Activated CD8-positive, alpha-beta memory T cell treated with anti-CD3 and anti-CD28 coated beads, Interleukin-2, amount 50 U/mL, for 48 hours (primary cell): Measurements from ENCODE around the gene ALG12.

Source experiments
- DNase-seq: peaks from one replicate; pipeline ENCODE4 v3.0.0-alpha.2; 2020

The ALG12 gene

DNA sequence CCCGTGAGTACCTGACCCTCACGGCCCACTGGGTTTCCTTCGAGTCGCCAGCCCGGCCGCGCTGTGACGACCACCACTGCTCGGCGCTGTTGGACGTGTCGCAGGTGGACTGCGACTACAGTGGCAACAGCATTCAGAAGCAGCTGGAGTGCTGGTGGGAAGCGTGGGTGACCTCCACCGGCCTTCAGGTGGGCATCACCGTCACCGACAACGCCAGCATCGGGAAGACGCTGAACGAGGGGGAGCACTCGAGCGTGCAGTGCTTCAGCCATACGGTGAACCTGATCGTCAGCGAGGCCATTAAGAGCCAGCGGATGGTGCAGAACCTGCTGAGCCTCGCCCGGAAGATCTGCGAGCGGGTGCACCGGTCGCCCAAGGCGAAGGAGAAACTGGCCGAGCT, 32.4 kb downstream of the ALG12 start:
- no peak for DNase-seq

DNA sequence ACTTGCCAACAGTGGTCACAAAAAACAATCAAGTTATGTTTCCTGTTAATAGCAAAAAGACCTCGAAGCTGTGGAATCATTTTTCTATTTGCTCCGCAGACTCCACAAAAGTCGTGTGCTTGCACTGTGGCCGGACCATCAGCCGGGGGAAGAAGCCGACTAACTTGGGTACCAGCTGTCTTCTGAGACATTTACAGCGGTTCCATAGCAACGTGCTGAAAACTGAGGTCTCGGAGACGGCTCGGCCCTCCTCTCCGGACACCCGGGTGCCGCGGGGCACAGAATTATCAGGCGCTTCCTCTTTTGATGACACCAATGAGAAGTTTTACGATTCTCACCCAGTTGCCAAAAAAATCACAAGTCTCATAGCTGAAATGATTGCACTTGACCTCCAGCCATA, 33.0 kb downstream of the ALG12 start:
- no peak for DNase-seq

DNA sequence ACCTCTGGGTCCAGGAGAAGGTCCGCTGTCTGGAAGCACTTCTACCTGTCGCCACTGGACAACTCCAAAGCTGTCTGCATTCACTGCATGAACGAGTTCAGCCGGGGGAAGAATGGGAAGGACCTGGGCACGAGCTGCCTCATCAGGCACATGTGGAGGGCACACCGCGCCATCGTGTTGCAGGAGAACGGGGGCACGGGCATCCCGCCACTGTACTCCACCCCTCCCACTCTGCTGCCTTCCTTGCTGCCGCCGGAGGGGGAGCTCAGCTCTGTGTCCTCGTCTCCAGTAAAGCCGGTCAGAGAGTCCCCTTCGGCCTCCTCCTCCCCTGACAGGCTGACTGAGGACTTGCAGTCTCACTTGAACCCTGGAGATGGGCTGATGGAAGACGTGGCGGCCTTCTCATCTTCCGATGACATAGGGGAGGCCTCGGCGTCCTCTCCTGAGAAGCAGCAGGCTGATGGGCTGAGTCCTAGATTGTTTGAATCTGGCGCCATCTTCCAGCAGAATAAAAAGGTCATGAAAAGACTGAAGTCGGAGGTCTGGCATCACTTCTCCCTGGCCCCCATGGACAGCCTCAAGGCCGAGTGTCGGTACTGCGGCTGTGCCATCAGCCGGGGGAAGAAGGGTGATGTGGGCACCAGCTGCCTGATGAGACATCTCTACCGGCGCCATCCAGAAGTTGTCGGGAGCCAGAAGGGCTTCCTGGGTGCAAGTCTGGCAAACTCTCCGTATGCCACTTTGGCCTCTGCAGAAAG, 33.6 kb downstream of the ALG12 start:
- no peak for DNase-seq

DNA sequence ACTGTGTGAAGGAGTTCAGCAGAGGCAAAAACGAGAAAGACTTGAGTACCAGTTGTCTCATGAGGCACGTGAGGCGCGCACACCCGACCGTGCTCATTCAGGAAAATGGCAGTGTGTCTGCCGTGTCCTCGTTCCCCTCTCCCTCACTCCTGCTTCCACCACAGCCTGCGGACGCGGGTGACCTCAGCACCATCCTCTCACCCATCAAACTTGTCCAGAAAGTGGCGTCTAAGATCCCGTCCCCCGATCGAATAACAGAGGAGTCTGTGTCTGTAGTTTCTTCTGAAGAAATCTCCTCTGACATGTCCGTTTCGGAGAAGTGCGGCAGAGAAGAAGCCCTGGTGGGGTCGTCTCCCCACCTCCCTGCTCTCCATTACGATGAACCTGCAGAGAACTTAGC, 34.2 kb downstream of the ALG12 start:
- no peak for DNase-seq

DNA sequence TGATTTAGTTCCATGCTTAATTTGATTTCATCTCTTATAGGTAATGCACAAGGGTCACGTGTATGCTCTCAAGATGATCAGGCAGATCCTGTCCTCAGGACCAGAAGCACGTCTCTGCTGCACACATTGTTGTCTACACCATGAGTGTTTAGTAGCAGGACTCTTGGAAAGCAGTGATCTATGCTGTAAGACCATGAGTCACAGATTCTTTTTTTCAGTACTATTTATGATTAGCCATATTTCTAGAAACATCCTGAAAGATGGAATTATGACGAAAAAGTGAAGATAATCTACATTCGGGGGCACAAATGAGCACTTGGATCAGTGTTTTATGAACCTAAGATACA, 35.0 kb downstream of the ALG12 start:
- DNase-seq: no peak

DNA sequence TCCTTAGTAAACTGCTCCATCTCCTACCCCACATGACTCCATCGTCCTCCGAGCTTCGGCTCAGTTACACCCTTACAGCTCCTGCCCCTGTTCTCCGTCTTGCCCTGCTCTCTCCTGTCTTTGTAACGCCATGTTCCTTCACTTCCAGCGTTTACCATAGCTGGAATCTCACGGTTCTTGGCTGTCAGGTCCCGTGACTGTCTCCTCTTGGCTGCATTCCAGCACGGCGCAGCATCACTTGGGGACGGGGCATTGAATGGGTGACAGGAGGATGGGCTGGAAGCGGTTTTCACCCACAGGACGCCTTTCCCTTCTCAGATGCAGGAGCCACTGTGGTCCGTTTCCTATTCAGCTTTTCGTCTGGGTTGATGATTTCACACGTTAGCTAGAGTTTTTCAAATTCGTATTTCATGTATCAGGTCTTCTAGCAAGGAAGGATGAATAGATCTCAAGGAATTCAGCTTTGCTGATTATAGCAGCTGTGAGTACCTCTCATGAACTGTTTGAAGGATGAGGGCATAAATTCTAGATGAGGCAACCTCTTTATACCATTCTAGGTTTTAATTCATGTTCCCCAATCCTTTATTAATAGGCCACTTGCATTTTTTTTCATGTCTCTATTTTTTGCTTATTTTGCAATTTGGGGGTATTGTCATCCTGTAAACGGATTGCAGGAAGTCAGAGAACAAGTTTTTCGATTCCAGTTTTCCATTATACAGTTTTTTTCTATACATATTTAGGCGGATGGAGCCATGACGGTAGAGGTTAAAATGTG, 35.5 kb downstream of the ALG12 start:
- no peak for DNase-seq

DNA sequence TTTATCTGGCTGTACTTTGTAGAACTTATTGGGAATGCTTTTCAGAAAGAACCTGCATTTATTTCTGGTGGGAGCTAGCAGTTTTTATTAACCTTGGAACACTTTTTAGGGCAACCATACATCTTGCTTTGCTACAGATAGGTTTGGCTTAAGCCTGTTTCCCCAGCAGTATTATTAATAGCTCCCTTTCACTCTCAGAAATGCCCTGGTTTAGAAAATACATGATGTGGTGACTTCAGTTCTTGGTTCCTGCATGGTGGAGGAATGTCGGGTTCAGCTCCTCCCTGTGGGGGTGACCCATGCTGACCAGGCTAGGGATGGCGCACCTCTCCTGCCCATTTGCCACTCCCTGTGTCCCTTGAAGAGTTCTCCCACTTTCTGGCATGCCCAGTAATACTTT, 36.4 kb downstream of the ALG12 start:
- no peak for DNase-seq

DNA sequence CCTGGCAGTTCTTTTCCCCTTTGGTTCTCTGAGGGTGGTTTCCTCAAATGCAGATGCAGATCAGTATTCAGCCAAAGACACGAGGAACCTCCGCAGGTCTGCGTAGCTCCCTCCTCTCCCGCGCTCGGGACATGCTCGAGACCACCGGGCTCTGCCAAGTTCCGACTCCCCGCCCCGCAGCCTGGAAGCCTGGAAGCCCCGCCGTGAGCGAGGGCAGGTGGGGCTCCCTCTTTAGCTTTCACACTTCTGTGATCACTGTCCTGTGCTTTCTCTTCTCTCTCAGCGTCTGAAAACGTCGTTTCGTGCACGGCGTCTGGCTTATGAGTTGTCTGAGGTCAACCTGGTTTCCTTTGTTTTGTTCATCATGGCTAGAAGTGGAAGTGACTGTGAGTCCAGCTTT, 38.0 kb downstream of the ALG12 start:
- DNase-seq: no peak

DNA sequence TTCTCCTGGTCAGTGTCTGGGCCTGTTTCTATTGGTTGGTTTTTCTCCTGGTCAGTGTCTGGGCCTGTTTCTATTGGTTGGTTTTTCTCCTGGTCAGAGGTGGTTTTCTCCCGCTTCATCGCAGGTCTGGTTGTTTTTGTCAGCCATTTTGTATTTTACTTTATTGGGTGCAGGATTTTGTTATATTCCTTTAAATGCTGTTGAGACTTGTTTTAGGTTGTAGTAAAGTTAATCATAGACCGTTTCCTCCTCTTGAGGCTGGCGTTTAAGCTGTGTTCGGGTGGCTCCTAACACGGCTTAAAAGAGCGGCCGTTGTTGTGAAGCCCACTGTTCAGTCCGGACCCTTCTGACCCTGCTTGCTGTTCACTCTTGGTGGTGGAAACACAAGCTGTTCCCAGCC, 38.4 kb downstream of the ALG12 start:
- DNase-seq: no peak

DNA sequence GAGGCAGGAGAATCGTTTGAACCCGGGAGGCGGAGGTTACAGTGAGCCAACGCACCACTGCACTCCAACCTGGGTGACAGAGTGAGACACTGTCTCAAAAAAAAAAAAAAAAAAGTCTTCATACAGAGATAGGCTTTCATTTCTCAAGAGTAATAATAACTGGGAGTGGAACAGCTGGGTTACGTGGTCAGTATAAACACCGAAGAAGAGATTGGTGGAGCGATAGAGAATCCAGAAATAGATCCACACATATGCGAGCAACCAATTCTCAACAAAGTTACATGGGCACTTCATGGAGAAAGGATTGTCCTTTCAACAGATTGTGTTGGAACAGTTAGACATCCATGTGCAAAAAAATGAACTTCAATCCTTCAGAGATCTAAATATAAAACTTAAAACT, 40.0 kb downstream of the ALG12 start:
- no peak for DNase-seq

DNA sequence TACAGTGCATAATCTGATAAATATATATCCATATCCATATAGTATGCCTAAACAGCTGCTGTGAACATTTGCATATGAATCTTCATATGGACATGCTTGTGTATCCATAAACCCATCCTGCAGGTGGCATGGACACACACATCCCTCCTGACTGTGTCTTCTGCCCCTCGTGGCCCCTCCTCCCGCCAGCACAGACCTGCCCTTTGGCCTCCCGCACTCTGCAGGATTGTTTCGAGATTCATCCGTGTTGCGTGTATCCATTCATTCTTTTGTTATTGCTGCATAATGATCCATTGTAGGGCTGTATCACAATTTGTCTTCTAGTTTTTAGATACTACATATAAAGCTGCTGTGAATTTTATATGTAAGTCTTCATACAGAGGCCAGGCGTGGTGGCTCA, 40.6 kb downstream of the ALG12 start:
- DNase-seq: no peak

DNA sequence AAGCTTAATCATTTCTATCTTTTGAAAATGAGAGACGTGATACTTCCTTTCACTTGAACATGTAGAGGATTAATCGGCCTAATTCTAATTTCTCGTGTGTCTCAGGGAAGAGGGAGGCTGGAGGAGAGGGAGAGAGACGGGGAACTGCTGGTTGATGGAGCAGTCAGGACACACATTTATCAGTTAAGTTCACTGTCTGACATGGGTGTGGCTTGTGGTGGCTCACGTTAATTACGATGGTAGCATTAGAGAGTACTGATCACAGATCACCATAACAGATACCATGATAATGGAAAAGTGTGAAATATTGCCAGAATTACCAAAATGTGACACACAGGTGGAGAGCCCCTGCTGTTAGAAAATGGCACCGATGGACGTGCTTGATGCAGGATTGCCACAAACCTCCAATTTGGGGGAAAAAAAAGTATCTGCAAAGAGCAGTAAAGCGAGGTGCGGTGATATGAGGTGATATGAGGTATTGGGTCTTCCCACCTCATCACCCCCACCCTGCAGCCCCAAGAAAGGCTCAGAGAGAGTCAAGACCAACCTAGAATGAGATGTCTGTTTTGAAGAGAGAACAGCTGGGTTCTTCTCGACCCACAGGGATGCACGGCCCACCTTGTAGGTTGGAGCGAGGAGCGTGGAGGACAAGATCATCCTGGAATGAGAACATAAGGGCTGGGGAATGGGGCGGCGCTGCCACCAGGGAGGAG, 44.9 kb downstream of the ALG12 start:
- DNase-seq: no peak

DNA sequence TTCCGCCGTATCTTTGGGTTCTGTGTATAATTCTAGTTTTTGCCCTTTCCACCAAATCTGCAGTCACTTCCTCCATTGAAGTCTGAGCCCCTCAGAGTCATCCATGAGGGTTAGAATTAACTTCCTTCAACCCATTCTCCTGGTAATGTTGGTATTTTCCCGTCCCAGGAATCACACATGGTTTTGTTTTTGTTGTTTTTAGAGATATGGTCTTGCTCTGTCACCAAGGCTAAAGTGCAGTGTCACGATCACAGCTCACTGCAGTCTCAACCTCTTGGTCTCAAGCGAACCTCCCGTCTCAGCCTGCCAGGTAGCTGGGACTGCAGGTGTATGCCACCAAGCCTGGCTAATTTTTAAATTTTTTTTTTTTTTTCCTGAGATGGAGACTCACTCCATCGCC, 45.9 kb downstream of the ALG12 start:
- DNase-seq: no peak

DNA sequence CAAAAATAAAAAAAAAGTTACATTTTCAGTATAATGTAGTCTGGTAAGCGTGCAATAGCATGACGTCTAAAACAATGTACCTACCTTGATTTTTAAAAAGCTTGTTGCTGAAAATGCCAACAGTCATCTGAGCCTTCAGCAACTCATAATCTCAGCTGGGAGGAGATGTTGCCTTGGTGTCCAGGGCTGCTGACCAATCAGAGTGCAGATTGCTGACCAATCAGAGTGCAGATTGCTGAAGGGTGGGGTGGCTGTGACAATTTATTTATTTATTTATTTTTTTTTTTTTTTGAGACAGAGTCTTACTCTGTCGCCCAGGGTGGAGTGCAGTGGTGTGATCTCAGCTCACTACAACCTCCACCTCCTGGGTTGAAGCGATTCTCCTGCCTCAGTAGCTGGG, 46.8 kb downstream of the ALG12 start:
- no peak for DNase-seq

DNA sequence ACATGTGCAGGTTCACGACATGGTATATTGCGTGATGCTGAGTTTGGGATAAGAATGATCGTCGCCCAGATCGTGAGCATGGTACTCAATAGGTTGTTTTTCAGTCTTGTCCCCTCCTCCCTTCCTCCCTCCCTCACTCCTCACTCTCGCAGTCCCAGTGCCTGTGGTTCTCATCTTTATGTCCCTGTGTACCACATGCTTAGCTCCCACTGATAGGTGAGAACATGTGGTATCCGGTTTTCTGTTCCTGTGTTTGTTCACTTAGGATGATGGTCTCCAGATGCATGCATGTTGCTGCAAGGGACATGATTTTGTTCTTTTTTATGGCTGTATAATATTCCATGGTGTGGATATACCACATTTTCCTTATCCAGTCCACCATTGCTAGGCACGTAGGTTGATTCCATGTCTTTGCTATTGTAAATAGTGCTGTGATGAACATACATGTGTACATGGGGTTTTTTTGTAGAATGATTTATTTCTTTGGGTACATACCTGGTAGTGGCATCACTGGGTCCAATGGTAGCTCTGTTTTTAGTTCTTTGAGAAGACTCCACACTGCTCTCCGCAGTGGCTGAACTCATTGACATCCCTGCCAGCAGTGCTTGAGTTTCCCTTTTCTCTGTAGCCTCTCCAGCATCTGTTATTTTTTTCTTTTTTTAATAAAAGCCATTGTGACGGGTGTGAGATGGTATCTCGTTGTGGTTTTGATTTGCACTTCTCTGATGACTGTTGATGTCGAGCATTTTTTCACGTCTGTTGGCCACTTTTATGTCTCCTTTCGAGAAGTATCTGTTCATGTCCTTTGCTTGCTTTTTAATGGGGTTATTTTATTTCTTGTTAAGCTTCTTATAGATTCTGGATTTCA, 48.2 kb downstream of the ALG12 start:
- DNase-seq: no peak

DNA sequence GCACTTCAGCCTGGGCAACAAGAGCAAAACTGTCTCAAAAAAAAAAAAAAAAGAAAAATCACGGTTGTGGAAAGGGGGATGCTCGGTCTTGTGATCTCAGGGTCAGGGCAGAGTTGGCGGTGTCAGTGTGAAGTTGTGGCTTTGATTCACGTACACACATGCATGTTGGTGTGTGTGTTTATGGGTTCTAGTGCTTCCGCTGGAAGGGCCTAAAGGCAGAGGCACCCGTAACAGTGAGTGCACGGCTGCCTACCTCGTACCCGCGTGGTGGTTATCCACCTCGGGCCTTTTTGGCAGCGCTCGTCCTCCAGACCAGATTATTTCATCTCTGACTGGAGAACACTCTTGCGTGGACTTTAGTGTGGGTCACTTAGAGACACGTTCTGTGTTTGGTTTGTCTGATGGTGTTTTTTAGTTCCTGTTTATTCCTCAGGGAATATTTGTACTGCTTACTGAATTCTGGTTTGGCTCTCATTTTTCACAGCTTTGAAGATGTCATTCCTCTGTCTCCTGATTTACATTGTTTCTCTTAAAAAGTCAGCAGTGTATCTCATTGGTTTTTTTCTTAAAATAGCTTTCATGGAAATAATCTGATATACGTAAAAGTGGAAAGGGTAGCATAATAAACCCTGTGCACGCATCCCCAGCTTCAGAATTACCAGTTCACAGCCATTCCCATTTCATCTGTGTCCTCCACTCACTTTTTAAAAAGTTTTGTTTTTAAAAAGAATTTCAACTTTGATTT, 49.0 kb downstream of the ALG12 start:
- no peak for DNase-seq

DNA sequence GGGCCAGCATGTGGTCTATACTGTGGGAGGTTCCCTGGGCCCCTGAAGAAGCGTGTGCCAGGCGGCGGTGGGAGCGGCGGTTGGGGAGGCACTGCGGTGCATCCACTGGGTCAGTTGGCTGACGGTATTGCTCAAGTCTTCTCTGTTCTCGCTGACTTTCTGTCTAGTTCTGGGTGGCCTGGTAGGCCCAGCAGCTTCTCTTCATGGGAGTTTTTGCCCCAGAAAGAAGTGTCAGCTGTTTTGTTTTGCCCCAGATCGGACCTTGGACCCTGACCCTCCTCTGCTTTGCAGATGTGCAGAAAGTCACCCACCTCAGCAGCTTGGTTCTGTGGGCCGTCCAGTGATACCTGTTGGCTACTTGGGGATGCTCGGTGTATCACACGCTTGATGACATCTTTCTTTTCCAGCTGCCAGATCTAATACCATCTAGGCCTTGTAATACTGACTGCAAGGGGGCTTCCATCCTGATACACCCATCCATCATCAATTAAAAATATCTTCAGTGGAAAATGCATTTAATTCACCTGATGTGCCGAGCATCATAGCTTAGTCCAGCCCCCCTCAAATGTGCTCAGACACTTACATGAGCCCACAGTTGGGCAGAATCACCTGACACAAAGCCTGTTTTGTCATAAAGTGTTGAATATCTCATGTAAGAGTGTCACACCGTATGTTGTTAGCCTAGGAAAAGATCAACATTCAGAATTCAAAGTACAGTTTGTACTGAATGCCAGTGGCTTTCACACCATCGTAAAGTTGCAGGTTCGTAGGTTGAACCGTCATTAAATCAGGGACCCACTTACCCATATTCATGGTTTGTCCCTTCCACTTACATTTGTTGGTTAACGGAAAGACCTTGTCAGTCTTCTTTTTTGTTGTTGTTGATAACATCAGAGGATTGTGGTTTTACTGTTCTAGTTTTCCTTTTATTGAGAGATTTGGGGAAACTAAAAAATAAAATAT, 50.7 kb downstream of the ALG12 start:
- no peak for DNase-seq

DNA sequence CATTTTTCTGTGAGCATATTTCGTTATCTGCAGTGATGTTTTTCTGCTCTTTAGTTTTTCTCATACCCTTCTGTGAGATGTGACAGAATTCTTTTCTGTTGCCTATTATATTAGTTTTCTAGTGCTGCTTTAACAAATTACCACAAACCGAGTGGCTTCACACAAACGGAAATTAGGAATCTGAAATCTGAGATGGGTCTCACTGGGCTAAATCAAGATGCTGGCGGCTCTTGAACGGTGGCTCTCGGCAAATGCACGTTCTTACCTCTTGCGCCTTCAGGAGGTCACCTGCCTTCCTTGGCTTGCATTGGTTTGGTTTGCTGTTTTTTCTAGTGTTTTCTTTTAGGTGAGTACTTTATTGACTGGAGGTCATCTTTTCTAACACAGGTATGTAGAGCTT, 51.6 kb downstream of the ALG12 start:
- DNase-seq: no peak

DNA sequence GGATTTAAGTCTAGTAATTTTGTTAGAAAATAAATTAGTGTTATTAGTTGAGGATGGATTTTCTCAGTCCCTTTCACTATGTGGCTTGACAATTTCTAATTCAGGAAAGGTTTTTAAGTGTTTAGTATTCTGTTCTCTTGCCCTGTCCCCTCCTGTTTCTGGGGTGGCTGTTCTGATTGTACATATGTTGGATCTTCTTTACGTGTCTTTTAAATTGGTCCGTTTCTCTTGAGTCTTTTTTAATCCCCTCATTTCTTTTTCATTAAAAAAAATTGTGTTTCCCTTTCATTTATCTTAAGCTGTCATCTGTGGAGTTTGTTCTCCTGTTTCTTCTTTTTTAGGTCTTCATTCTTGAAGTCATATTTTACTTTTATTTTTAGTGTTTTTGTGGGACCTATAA, 52.1 kb downstream of the ALG12 start:
- no peak for DNase-seq

DNA sequence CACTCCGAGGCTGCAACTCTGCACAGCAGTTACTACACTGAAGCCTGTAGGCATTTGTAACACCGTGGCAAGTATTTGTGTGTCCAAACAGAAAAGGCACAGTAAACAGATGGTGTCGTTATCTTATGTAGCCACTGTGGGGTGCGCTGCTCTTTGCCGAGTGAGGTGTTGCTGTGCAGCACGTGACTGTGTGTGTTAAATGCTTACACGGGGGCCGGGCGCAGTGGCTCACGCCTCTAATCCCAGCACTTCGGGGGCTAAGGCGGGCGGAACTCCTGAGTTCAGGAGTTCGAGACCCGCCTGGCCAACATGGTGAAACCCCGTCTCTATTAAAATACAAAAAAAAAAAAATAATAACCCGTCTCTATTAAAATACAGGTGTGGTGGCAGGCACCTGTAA, 53.1 kb downstream of the ALG12 start:
- no peak for DNase-seq

DNA sequence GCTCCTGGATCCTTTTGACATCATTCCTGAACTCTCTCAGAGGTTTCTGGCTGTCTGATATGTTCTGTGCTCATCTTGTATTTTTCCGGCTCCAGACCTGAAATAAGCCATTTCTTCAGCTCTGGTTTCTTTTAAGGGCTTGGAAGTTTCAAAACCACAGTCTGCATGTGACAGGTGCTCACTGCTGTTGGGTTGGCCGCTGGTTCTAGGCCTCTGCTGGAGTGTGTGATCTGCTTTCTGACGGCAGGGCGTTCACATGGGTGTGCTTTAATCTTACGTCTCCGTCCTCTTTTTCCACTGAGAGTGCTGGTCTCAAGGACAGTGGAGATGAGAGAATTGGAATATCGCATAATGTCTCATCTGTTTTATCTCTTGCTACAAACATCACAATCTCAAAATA, 54.3 kb downstream of the ALG12 start:
- DNase-seq: no peak

DNA sequence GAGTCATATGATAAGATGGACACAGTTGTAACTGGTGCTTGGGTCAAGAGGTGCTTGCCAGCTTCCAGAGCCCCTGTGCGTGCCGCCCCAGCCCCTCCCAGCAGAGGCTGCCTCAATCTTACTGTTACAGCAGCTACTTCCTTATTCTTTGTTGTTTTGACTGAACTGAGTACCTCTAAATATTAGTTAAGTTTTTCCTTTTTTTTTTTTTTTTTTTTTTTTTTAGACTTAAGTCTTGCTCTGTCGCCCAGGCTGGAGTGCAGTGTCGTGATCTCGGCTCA, 55.8 kb downstream of the ALG12 start:
- DNase-seq: no peak
